HCT116 (cell line): ENCODE results near the gene ARID5B. TPM values are rescaled to one million over a fixed set of nuclear protein-coding genes. Genes with fewer than 3 reads are reported as not detected.

Source experiments
- ATAC-seq: fragments of 200-7000 bp; cut with Tn5 transposase; 2 replicates; pipeline ENCODE4 v1.9.1; 2020; ENCODE audit warnings: mild to moderate bottlenecking, moderate library complexity
- BruUV-seq: library from RNA; stranded (reverse); fragments of 400-500 nt; replicated peaks from 2 replicates; lab custom pipeline; 2021; lab: Mats Ljungman, UMichigan
- CTCF ChIA-PET: fragments of 300-600 bp; sonication (Branson Sonifier 250); formaldehyde crosslinking; loops from one replicate; lab custom pipeline; 2021; ENCODE audit warnings: antibody characterized with exemption; lab: Charles Lee
- POLR2A ChIA-PET: fragments of 300-600, 350-600 bp; sonication (Branson Sonifier 250); formaldehyde crosslinking; loops from one replicate; lab custom pipeline; 2021; ENCODE audit warnings: antibody characterized with exemption; lab: Charles Lee
- RAD21 ChIA-PET, 2 experiments: fragments of 300-600 bp; sonication (Branson Sonifier 250); formaldehyde crosslinking; loops; one replicate each; lab custom pipeline; 2023; ENCODE audit warnings: low total read pairs in 2 of 2; ENCODE audit not compliant: uncharacterized antibody in 2 of 2, unreplicated experiment in 2 of 2, low non-redundant PET in 1 of 2; lab: Charles Lee
- DNase-seq: peaks from one replicate; pipeline ENCODE4 v3.0.0-alpha.2; 2010; ENCODE audit warnings: low read depth, low spot score
- H2AFZ ChIP-seq: fragments of 200-600 bp; shearing (Covaris generic), sonication (generic); 2 replicates; pipeline ENCODE4 v1.6.1; 2017; ENCODE audit warnings: low read depth, mixed run types, mixed read lengths, antibody characterized with exemption, low read length; ENCODE audit not compliant: poor library complexity, severe bottlenecking
- H3K27ac ChIP-seq: 2 replicates; pipeline ENCODE4 v1.5.1; 2012; ENCODE audit warnings: low read depth, low read length
- H3K27me3 ChIP-seq: fragments of 200-600 bp; sonication (generic); 2 replicates; pipeline ENCODE4 v1.6.1; 2016; ENCODE audit warnings: mixed run types, low read length, mixed read lengths; ENCODE audit not compliant: insufficient read depth
- H3K36me3 ChIP-seq, 2 experiments: fragments of 200-500 bp in 1 of 2; fragments of 200-600 bp in 1 of 2; sonication (Bioruptor generic) in 1 of 2; sonication (generic) in 1 of 2; 2 replicates each; pipeline versions ENCODE4 v1.5.1 to v1.6.1; 2014 to 2016; ENCODE audit warnings: low read length in 2 of 2, inconsistent platforms in 1 of 2, mixed read lengths in 1 of 2, mixed run types in 1 of 2; ENCODE audit not compliant: insufficient read depth in 2 of 2, control insufficient read depth in 1 of 2
- H3K4me1 ChIP-seq, 2 experiments: fragments of 200-600 bp in 1 of 2; sonication (generic) in 1 of 2; 2 replicates each; pipeline versions ENCODE4 v1.5.1 to v1.6.1; 2012 to 2017; ENCODE audit warnings: low read length in 2 of 2, inconsistent platforms in 1 of 2, mild to moderate bottlenecking in 1 of 2, mixed read lengths in 1 of 2, mixed run types in 1 of 2, moderate library complexity in 1 of 2; ENCODE audit not compliant: insufficient read depth in 2 of 2, control insufficient read depth in 1 of 2
- H3K4me2 ChIP-seq: fragments of 200-600 bp; sonication (generic); 2 replicates; pipeline ENCODE4 v1.6.1; 2017; ENCODE audit warnings: mixed run types, low read length, mixed read lengths
- H3K4me3 ChIP-seq, 2 experiments: fragments of 200-600 bp in 1 of 2; sonication (generic) in 1 of 2; replicated peaks in 1 of 2; 2 replicates each; pipeline ENCODE4 v1.5.1; 2011 to 2016; ENCODE audit warnings: low read length in 2 of 2, control low read depth in 1 of 2, low read depth in 1 of 2, mild to moderate bottlenecking in 1 of 2, mixed read lengths in 1 of 2, mixed run types in 1 of 2
- H3K79me2 ChIP-seq: fragments of 200-600 bp; sonication (generic); 2 replicates; pipeline ENCODE4 v1.6.1; 2017; ENCODE audit warnings: mild to moderate bottlenecking, mixed run types, low read length, moderate library complexity, mixed read lengths; ENCODE audit not compliant: insufficient read depth
- H3K9ac ChIP-seq: fragments of 200-600 bp; sonication (generic); 2 replicates; pipeline ENCODE4 v1.6.1; 2016; ENCODE audit warnings: low read length, mixed read lengths
- H3K9me2 ChIP-seq: fragments of 200-600 bp; sonication (generic), shearing (Covaris generic); 2 replicates; pipeline ENCODE4 v1.6.1; 2017; ENCODE audit warnings: mixed run types, mild to moderate bottlenecking, moderate library complexity; ENCODE audit not compliant: insufficient read depth
- H3K9me3 ChIP-seq, 2 experiments: fragments of 200-500 bp in 1 of 2; fragments of 200-600 bp in 1 of 2; sonication (Bioruptor generic) in 1 of 2; sonication (generic) in 1 of 2; 2 replicates each; pipeline ENCODE4 v1.6.1; 2014 to 2017; ENCODE audit warnings: low read length in 2 of 2, mixed read lengths in 2 of 2, inconsistent platforms in 1 of 2, low read depth in 1 of 2, mild to moderate bottlenecking in 1 of 2, mixed run types in 1 of 2, moderate library complexity in 1 of 2; ENCODE audit not compliant: control insufficient read depth in 1 of 2, insufficient read depth in 1 of 2
- H4K20me1 ChIP-seq: fragments of 200-600 bp; sonication (generic), shearing (Covaris generic); 2 replicates; pipeline ENCODE4 v1.6.1; 2017; ENCODE audit warnings: mixed run types, mild to moderate bottlenecking, moderate library complexity; ENCODE audit not compliant: insufficient read depth
- CBX3 ChIP-seq: IDR thresholded peaks from 2 replicates; pipeline ENCODE4 v1.6.1; 2012; ENCODE audit warnings: low read depth
- CEBPB ChIP-seq: IDR thresholded peaks from 2 replicates; pipeline ENCODE4 v1.6.1; 2012; ENCODE audit warnings: low read depth
- ELF1 ChIP-seq: IDR thresholded peaks from 2 replicates; pipeline ENCODE4 v1.6.1; 2012; ENCODE audit warnings: low read depth, borderline replicate concordance
- EZH2 ChIP-seq: fragments of 200-600 bp; sonication (generic); IDR thresholded peaks from 2 replicates; pipeline ENCODE4 v1.6.1; 2017; ENCODE audit warnings: antibody characterized with exemption, mixed run types
- FOSL1 ChIP-seq: IDR thresholded peaks from 2 replicates; pipeline ENCODE4 v1.6.1; 2012; ENCODE audit warnings: low read depth
- JUND ChIP-seq: IDR thresholded peaks from 2 replicates; pipeline ENCODE4 v1.6.1; 2012
- POLR2AphosphoS5 ChIP-seq: IDR thresholded peaks from 2 replicates; pipeline ENCODE4 v1.6.1; 2011; ENCODE audit warnings: mild to moderate bottlenecking, low read depth, low read length, moderate library complexity
- RAD21 ChIP-seq: IDR thresholded peaks from 2 replicates; pipeline ENCODE4 v1.6.1; 2012; ENCODE audit warnings: low read depth, mild to moderate bottlenecking
- SIN3A ChIP-seq: IDR thresholded peaks from 2 replicates; pipeline ENCODE4 v1.6.1; 2012; ENCODE audit warnings: low read depth
- TCF7L2 ChIP-seq: IDR thresholded peaks from 2 replicates; pipeline ENCODE4 v1.7.0; 2011; ENCODE audit warnings: borderline replicate concordance, inconsistent platforms; ENCODE audit not compliant: insufficient read depth, insufficient read length; ENCODE audit errors: extremely low read depth
- ZFX ChIP-seq: fragments of 450-650 bp; IDR thresholded peaks from 2 replicates; pipeline ENCODE4 v1.6.1; 2017
- ZNF274 ChIP-seq: fragments of 200-500 bp; sonication (Bioruptor generic); IDR thresholded peaks from 2 replicates; pipeline ENCODE4 v1.6.1; 2014; ENCODE audit warnings: mild to moderate bottlenecking, low read depth, low read length, inconsistent platforms
- intact Hi-C: fragments of 100-400 bp; cut with micrococcal nuclease; formaldehyde crosslinking; loops from 2 replicates; pipeline ENCODE4 v1.10.0; 2022
- total RNA-seq: library from RNA; stranded (reverse); gene quantifications from one replicate; pipeline ENCODE4 v1.2.1, GENCODE V29; 2021; ENCODE audit not compliant: unreplicated experiment
- TF ChIP-seq, protein P1 (sequence below): IDR thresholded peaks from 2 replicates; pipeline ENCODE4 v1.6.1; 2012
- TF ChIP-seq, protein P2 (sequence below): IDR thresholded peaks from 2 replicates; pipeline ENCODE4 v1.6.1; 2012
- TF ChIP-seq, protein P3 (sequence below): IDR thresholded peaks from 2 replicates; pipeline ENCODE4 v1.6.1; 2012; ENCODE audit warnings: low read depth
- TF ChIP-seq, protein P4 (sequence below), 3 experiments: fragments of 200-600 bp in 1 of 3; sonication (generic) in 1 of 3; IDR thresholded peaks in 2 of 3; conservative IDR thresholded peaks in 1 of 3; 2 replicates each; pipeline ENCODE4 v1.5.1; 2012 to 2017; ENCODE audit warnings: low read depth in 2 of 3, low read length in 2 of 3, antibody characterized with exemption in 1 of 3, borderline replicate concordance in 1 of 3, control low read depth in 1 of 3, mild to moderate bottlenecking in 1 of 3, mixed read lengths in 1 of 3, mixed run types in 1 of 3, moderate library complexity in 1 of 3; ENCODE audit not compliant: insufficient read depth in 1 of 3
- TF ChIP-seq, protein P5 (sequence below): IDR thresholded peaks from 2 replicates; pipeline ENCODE4 v1.6.1; 2011; ENCODE audit warnings: mild to moderate bottlenecking, low read length, moderate library complexity; ENCODE audit not compliant: insufficient replicate concordance; ENCODE audit errors: extremely low read depth

The ARID5B gene
- total RNA-seq, 1 experiment from 2014 or later = 4.7 TPM

DNA sequence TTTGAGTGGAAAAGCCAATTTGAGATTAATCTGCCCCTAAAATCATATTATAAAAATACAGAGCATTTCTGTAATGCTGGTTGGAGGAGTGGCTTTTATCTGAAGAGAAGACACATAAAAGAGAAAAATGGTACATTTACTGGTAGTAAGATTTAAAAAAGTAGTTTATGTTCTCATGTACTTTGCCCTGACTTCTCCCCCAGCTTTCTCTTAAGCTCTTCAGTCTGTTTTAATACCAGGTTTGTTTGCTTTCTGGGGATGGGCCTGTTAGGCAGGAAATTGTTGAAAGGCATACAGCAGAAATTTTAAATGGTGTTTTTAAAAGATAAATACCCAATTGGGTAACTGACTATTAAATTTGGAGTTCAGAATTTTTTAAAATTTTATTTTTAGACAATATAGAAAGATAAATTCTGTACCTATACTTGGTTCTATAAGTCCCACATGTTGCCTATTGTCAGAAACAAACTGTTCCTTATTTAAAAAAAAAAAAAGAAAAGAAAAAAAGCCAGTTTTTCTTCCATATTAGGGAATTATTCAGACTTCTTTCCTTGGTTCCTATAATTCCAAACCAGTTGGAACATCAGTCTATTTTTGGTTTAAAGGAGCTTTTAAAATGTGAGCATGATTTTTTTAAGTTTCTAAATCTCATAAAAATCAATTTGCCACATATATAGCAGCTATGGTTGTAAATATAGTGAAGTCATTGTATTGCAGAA is 136.6 kb downstream of the ARID5B start:
- H3K4me1 ChIP-seq = peaks cover 2 to 7% of the 10 kb centered on the region in 2 experiments; a peak in 2 of 4 replicates
- H3K79me2 ChIP-seq = no peaks in the 10 kb centered on the region
- H3K27ac ChIP-seq = no peak overlapping the region
- ChIA-PET CTCF (interaction anchor here (0.9 to 4.3 kb wide), 17 partner anchors 11 to 1221 kb away, joined by 3 to 78 read pairs (median 6); partner anchors contain the start of gene RTKN2), RAD21 (interaction anchor here (0.9 to 2.0 kb wide), 4 partner anchors 205 to 376 kb away, joined by 3 to 12 read pairs (median 4); no protein-coding TSS in a partner anchor), POLR2A (no interaction called here)
- H4K20me1 ChIP-seq = no peaks in the 10 kb centered on the region
- intact Hi-C loops = loop anchor here (1.0 to 10.0 kb wide), 3 partner anchors 136 to 387 kb away; partner anchors contain the start of gene ARID5B
- H3K27me3 ChIP-seq = no peaks in the 10 kb centered on the region
- DNase-seq (no peak), ATAC-seq (no peak)
- no peak overlapping the region for H3K9ac ChIP-seq
- no peaks in the 10 kb centered on the region for H3K9me2 ChIP-seq
- H2AFZ ChIP-seq = no peak overlapping the region
- TF ChIP-seq CBX3 = no peak
- no peak for TF ChIP-seq EZH2
- TF ChIP-seq JUND = no peak
- TF ChIP-seq, protein P1, sequence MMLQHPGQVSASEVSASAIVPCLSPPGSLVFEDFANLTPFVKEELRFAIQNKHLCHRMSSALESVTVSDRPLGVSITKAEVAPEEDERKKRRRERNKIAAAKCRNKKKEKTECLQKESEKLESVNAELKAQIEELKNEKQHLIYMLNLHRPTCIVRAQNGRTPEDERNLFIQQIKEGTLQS = no peak
- TF ChIP-seq RAD21 = no peak
- no peak for TF ChIP-seq TCF7L2
- TF ChIP-seq, protein P2, sequence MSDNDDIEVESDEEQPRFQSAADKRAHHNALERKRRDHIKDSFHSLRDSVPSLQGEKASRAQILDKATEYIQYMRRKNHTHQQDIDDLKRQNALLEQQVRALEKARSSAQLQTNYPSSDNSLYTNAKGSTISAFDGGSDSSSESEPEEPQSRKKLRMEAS = no peak
- no peak for TF ChIP-seq SIN3A
- TF ChIP-seq ZNF274 = no peak
- TF ChIP-seq ZFX = no peak
- TF ChIP-seq POLR2AphosphoS5 = no peak
- no peak for TF ChIP-seq ELF1
- TF ChIP-seq, protein P3, sequence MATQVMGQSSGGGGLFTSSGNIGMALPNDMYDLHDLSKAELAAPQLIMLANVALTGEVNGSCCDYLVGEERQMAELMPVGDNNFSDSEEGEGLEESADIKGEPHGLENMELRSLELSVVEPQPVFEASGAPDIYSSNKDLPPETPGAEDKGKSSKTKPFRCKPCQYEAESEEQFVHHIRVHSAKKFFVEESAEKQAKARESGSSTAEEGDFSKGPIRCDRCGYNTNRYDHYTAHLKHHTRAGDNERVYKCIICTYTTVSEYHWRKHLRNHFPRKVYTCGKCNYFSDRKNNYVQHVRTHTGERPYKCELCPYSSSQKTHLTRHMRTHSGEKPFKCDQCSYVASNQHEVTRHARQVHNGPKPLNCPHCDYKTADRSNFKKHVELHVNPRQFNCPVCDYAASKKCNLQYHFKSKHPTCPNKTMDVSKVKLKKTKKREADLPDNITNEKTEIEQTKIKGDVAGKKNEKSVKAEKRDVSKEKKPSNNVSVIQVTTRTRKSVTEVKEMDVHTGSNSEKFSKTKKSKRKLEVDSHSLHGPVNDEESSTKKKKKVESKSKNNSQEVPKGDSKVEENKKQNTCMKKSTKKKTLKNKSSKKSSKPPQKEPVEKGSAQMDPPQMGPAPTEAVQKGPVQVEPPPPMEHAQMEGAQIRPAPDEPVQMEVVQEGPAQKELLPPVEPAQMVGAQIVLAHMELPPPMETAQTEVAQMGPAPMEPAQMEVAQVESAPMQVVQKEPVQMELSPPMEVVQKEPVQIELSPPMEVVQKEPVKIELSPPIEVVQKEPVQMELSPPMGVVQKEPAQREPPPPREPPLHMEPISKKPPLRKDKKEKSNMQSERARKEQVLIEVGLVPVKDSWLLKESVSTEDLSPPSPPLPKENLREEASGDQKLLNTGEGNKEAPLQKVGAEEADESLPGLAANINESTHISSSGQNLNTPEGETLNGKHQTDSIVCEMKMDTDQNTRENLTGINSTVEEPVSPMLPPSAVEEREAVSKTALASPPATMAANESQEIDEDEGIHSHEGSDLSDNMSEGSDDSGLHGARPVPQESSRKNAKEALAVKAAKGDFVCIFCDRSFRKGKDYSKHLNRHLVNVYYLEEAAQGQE = no peak
- no peak for TF ChIP-seq FOSL1
- TF ChIP-seq, protein P4, sequence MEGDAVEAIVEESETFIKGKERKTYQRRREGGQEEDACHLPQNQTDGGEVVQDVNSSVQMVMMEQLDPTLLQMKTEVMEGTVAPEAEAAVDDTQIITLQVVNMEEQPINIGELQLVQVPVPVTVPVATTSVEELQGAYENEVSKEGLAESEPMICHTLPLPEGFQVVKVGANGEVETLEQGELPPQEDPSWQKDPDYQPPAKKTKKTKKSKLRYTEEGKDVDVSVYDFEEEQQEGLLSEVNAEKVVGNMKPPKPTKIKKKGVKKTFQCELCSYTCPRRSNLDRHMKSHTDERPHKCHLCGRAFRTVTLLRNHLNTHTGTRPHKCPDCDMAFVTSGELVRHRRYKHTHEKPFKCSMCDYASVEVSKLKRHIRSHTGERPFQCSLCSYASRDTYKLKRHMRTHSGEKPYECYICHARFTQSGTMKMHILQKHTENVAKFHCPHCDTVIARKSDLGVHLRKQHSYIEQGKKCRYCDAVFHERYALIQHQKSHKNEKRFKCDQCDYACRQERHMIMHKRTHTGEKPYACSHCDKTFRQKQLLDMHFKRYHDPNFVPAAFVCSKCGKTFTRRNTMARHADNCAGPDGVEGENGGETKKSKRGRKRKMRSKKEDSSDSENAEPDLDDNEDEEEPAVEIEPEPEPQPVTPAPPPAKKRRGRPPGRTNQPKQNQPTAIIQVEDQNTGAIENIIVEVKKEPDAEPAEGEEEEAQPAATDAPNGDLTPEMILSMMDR (IDR thresholded peaks at IDR 0.05 in 2 of 3, conservative IDR thresholded peaks at IDR 0.05 in 1 of 3; ENCODE audit: borderline replicate concordance in 1 of 3, insufficient read depth in 1 of 3, low read depth in 2 of 3, low read length in 2 of 3) = no peak
- no peak for TF ChIP-seq CEBPB
- TF ChIP-seq, protein P5, sequence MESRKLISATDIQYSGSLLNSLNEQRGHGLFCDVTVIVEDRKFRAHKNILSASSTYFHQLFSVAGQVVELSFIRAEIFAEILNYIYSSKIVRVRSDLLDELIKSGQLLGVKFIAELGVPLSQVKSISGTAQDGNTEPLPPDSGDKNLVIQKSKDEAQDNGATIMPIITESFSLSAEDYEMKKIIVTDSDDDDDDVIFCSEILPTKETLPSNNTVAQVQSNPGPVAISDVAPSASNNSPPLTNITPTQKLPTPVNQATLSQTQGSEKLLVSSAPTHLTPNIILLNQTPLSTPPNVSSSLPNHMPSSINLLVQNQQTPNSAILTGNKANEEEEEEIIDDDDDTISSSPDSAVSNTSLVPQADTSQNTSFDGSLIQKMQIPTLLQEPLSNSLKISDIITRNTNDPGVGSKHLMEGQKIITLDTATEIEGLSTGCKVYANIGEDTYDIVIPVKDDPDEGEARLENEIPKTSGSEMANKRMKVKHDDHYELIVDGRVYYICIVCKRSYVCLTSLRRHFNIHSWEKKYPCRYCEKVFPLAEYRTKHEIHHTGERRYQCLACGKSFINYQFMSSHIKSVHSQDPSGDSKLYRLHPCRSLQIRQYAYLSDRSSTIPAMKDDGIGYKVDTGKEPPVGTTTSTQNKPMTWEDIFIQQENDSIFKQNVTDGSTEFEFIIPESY = no peak
- no peaks in the 10 kb centered on the region for H3K36me3 ChIP-seq
- H3K4me3 ChIP-seq = no peak overlapping the region
- no TSS peak for BruUV-seq
- peak overlapping the region; percentile 28 for H3K4me2 ChIP-seq
- no peaks in the 10 kb centered on the region for H3K9me3 ChIP-seq
